ENCODE results near the gene ZC3H10. TPM values are rescaled to one million over a fixed set of nuclear protein-coding genes. Genes with fewer than 3 reads are reported as not detected.

Gene ZC3H10
- total RNA-seq, 1 experiment from 2014 or later = 5.6 TPM

- BruUV-seq (replicated peaks) = TSS peak; percentile 70
- H3K9me2 ChIP-seq (replicated peaks; ENCODE audit: low read length) = no peaks in the 10 kb centered on the region
- CTCF ChIA-PET = no interaction called here
- H3K4me1 ChIP-seq (ENCODE audit: insufficient read depth, low read length) = peaks cover 24% of the 10 kb centered on the region
- peak overlapping the region; percentile 80 for H2AFZ ChIP-seq (ENCODE audit: low read length)
- POLR2A ChIA-PET (ENCODE audit: unreplicated experiment) = no interaction called here
- peak overlapping the region; percentile 99 for H3K4me2 ChIP-seq (ENCODE audit: low read length)
- no peaks in the 10 kb centered on the region for H4K20me1 ChIP-seq (ENCODE audit: low read length)
- H3K9me3 ChIP-seq (ENCODE audit: low read length) = no peaks in the 10 kb centered on the region
- ATAC-seq (no peak), DNase-seq (no peak)
- H3K9ac ChIP-seq (ENCODE audit: low read length) = peak overlapping the region; percentile 79
- peaks cover 12% of the 10 kb centered on the region for H3K79me2 ChIP-seq (ENCODE audit: low read length)
- no peaks in the 10 kb centered on the region; the same call in 1 of the 2 replicates for H3K36me3 ChIP-seq (ENCODE audit: low read depth, low read length)
- peak overlapping the region; percentile 84 for H3K4me3 ChIP-seq (ENCODE audit: low read length)
- no peak overlapping the region for H3K27ac ChIP-seq (ENCODE audit: low read length)
- peaks cover 3% of the 10 kb centered on the region for H3F3A ChIP-seq (ENCODE audit: low read length, unreplicated experiment)
- TF ChIP-seq EZH2 (IDR thresholded peaks at IDR 0.05; ENCODE audit: low read length, unreplicated experiment) (no peak), CTCF (conservative IDR thresholded peaks at IDR 0.05; ENCODE audit: low read depth, low read length) (no peak), EZH2phosphoT487 (IDR thresholded peaks at IDR 0.05; ENCODE audit: borderline replicate concordance, low read length) (no peak)
- H3K27me3 ChIP-seq (ENCODE audit: low read length) = no peaks in the 10 kb centered on the region
- intact Hi-C loops (cut with micrococcal nuclease) = loop anchor here (1.0 kb wide), 1 partner anchor 27 kb away; no protein-coding TSS in a partner anchor
Observed at GRCh38 chr12:56152756-56153677, 35.0 kb downstream of the ZC3H10 start.

GRCh38 chr12:56153678-56154065, 35.6 kb downstream of the ZC3H10 start:
- no peak overlapping the region for H3K27ac ChIP-seq (ENCODE audit: low read length)
- H3K4me3 ChIP-seq (ENCODE audit: low read length) = peak overlapping the region; percentile 84; the same call in 1 of the 2 replicates

More at GRCh38 chr12:56153678-56154065, 35.6 kb downstream of the ZC3H10 start:
- H3K27me3 ChIP-seq (ENCODE audit: low read length) = no peaks in the 10 kb centered on the region
- peak overlapping the region; percentile 99 for H3K4me2 ChIP-seq (ENCODE audit: low read length)
- no peak for ATAC-seq
- POLR2A ChIA-PET (ENCODE audit: unreplicated experiment) = no interaction called here
- H3K36me3 ChIP-seq (ENCODE audit: low read depth, low read length) = no peaks in the 10 kb centered on the region; the same call in 1 of the 2 replicates
- CTCF ChIA-PET = no interaction called here
- BruUV-seq (replicated peaks) = no TSS peak
- H3F3A ChIP-seq (ENCODE audit: low read length, unreplicated experiment) = peaks cover 3% of the 10 kb centered on the region
- no peak for DNase-seq
- no peak overlapping the region for H3K9ac ChIP-seq (ENCODE audit: low read length)
- H2AFZ ChIP-seq (ENCODE audit: low read length) = no peak overlapping the region
- no peaks in the 10 kb centered on the region for H3K9me3 ChIP-seq (ENCODE audit: low read length)
- intact Hi-C loops (cut with micrococcal nuclease) = no loop called here
- no peaks in the 10 kb centered on the region for H3K9me2 ChIP-seq (replicated peaks; ENCODE audit: low read length)
- H3K4me1 ChIP-seq (ENCODE audit: insufficient read depth, low read length) = peaks cover 24% of the 10 kb centered on the region
- H3K79me2 ChIP-seq (ENCODE audit: low read length) = peaks cover 17% of the 10 kb centered on the region
- no peak for TF ChIP-seq CTCF (conservative IDR thresholded peaks at IDR 0.05; ENCODE audit: low read depth, low read length)
- TF ChIP-seq EZH2 (IDR thresholded peaks at IDR 0.05; ENCODE audit: low read length, unreplicated experiment) = no peak
- TF ChIP-seq EZH2phosphoT487 (IDR thresholded peaks at IDR 0.05; ENCODE audit: borderline replicate concordance, low read length) = no peak
- peaks cover under 1% of the 10 kb centered on the region for H4K20me1 ChIP-seq (ENCODE audit: low read length)
